GM21576 (cell line): ENCODE results near the gene IVNS1ABP.

Experiments used
- ATAC-seq: cut with Tn5 transposase; IDR thresholded peaks from one replicate; pipeline ENCODE4 v1.9.1; 2021; ENCODE audit warnings: mild to moderate bottlenecking, moderate library complexity; ENCODE audit not compliant: unreplicated experiment

Gene IVNS1ABP

DNA sequence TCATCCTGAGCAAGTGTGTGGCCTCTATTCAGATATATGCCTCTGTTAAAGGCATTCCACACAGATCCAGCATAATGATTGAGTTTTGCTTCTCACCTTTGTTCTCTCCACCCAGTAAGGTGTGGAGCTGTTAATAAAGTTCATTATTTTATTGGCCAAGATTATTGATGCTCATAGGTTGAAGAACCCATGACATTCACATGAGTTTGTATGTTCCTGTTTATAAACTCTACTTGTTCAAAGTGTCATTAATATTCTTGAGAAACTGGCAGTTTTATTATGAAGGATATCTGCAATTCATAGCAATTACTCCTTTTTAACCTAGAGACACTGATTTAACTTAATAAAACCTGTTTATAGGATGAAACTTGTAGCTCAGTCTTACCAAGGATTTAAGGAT, 22.0 kb downstream of the IVNS1ABP start:
- no peak for ATAC-seq

DNA sequence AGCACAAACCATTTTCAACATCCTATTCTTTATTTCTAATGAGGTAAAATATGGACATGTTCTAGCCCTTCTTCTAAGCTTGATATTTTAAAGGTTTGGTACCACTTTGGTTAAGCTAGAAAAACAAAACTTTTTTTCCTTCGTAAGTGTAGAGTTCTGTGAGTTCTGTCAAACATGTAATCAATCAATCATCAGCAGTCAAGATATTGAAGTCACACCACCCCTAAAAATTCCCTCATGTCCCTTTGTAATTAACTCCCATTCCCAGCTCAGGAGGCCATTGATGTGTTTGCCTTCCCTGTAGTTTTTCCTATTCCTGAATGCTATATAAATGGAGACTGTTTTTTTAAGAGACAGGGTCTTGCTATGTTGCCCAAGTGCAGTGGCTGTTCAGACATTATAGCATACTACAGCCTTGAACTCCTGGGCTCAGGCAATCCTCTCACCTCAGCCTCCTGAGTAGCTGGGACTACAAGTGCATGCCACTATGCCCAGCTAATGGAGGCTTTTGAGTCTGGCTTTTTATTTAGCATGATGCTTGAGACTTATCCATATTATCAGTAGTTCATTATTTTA, 23.0 kb downstream of the IVNS1ABP start:
- ATAC-seq, result no peak

DNA sequence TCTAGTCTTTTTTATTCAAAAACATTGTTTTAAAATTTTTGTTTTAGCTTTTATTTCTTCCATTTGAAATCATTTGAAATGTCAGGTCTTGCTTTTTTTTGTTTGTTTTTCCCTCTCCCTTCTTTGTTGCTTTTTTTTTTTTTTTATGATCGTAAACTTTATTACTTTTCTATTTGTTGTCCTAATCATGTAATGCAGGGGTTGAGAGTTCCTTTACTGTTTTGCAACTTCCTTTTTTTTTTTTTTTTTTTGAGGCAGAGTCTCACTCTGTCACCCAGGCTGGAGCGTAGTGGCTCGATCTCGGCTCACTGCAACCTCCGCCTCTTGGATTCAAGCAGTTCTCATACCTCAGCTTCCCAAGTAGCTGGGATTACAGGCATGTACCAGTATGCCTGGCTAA, 24.8 kb downstream of the IVNS1ABP start:
- ATAC-seq, result no peak

DNA sequence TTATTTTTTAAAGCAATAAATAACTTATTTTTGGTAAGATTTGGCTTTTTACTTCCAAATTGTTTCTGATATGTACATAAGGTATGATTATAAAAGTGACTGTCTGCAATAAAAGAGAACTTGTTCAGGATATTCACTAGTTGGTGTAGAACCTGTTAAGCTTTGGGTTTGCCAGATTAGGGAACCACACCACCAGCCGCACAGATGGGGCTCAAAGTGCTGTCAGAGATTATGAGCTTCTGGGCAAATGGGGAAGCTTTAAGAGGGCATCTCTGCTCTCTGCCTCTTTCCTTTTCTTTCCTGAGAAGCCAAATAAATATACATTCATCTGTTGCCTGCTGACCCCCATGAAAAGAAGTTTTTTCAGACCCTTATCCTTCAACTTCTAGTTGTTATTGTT, 25.4 kb downstream of the IVNS1ABP start:
- no peak for ATAC-seq

DNA sequence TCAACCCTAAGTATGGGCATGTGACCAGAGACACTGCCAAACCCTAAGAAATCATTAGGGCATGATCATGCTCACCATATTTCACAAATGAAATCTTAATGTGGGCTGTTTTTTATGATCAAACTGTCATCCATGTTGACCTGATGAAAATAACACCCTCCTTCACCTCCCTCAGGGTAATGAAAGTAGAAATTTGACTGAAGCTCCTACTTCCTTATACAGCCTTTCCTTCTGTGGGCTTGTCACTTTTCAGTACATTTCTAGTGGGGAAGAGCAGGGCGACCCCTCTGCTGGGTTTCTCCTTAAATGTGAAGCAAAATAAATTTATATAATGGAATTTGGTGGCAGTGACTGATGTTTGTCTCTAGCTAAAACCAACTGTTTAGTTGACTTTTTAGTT, 25.9 kb downstream of the IVNS1ABP start:
- ATAC-seq, result no peak

DNA sequence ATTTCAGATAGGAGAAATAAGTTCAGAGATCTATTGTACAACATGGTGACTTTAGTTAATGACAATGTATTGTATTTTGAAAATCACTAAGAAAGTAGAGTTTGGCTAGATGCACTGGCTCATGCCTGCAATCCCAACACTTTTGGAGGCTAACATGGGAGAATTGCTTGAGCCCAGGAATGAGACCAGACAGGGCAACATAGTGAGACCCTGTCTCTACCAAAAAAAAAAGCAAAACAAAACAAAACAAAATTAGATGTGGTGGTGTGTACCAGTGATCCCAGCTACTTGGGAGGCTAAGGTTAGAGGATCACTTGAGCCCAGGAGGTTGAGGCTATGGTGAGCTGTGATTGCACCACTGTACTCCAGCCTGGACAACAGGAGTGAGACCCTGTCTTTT, 27.2 kb downstream of the IVNS1ABP start:
- no peak for ATAC-seq

DNA sequence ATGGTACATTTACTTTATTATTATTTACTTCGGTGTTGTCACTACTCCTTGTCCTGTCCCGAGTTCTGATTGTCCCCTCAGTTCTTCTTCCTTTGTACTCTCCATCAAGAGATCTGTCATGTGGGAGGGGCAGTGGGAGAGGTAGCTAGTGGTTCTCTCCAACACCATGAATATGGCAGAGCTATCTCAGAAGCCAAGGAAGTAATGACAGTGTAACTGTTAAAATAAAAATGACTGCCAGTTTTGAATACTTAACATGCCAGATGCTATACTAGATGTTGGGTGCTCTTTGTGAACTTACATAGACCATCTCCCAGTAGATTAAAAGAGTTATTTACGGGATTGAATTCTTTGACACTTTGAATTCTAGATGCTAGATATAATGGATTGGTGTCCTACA, 28.6 kb downstream of the IVNS1ABP start:
- ATAC-seq, result no peak

DNA sequence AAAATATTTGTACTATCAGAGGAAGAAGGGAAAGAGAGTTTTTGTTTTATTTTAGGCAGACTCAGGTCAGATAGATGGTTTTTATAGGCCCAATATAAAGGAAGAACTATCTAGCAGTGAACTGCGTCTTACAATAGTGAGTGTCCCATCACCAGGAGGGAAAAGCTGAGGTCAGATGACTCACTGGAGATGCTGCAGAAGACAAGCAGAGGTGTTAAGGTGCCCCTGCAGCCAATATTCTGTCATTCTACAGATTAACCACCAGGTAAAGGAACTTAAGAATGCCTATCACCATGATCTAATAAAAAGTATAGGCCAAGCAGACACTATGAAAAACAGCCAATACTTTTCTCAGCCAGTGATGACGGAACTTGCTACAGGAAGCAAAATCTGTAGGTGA, 29.6 kb downstream of the IVNS1ABP start:
- no peak for ATAC-seq

DNA sequence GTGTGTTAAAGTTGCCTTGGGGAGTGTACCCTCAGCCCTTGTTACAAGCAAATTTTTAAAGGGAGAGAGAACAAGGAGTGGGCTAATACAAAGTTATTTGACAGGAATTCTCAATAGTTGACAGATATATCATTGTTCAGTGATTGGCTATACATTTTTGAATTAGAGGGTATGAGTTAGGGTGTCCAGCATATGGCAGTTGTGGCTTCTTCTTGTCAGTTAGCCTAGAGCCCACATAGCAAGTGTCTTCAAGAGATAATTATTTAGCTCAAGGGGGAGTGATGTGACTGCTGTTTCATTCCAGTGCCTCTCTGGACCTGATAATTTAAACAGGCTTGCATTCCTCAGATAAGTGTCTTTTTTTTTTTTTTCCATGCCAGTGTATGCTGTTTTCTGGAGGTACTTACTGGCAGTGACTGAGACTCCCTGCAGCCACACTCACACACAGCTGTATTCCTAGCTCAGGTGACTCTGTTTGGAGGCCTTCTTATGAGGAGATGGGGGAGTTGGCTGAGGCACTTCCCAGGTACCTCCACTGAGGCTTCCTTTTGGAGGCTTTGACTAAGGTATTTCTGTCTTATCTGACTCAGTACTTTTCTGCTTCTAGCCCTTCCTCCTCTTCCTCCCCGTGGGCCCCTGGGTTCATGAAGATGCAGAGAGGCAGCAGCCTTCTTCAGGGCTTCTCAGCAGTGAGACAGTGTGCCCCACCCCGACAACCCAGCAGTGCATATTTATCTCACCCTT, 32.3 kb downstream of the IVNS1ABP start:
- ATAC-seq, result no peak

DNA sequence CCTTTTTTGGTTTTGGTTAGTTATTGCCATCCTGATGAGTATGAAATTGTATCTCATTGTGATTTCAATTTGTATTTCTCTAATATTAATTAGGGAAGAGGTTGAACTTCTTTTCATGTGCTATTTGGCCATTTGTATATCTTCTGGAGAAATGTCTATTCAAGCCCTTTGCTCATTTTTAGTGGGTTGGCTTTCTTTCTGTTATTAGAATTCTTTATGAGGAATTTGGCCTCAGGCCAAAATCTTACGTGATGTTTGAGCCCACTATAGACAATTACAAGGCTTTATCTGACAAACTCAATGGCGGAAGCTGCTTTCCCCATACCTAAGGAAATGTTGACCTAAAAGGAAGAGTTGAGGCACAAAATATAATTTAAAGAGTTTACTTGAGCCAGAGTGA, 32.9 kb downstream of the IVNS1ABP start:
- ATAC-seq, result no peak

DNA sequence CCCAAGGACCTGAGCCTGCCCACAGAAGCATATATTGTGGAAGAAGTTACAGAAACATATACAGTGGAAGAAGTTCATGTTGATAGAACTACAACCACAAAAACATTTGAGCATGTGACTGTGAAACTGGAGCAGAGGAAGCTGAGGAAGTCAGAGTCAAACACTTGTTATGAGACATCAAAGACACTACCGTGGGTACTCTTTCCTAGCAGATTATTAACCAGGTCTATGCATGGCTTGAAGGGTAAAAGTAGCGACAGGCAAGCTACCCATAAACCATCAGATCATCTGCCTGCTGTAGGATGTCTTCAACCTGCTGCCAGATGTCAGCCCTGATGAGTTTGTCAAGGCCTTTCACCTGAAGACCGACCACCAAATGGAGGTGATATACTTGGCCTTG, 35.8 kb downstream of the IVNS1ABP start:
- ATAC-seq, result peak; percentile 87

DNA sequence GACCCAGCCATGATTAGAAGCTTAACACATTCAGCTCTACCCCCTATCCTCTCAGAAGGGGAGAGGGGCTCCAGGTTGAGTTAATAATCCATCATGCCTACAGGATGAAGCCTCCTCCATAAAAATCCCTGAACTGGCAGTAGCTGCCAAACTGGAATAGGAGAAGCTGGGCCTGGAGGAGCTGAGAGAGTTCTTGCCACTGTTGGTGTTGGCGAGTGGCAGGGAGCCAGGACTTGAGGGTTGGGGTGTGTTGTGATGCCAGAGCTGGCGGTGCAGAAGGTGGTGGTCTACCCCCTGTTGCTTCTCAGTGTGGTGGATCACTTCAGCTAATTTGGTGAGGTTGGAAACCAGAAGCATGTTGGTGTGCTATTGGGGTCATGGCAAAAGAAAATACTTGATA, 36.5 kb downstream of the IVNS1ABP start:
- ATAC-seq, result no peak

DNA sequence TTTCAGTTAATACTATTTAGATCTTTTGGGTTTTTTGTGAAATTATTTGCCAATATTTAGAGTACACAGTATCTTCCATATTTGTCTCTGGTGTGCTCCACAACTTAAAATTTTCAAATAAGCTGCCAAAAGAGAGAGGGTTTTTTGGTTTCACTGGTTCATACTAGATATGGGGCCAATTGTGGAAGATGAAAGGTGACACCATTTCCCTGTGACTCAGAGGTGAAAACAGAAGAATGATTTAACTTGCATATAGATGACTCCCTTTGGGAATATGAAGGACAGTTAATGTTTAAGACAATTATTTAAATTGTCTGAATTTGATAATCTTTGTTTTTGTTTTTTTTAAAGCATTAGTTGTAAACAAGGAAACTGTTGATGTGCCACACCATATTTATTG, 37.5 kb downstream of the IVNS1ABP start:
- ATAC-seq, result no peak

DNA sequence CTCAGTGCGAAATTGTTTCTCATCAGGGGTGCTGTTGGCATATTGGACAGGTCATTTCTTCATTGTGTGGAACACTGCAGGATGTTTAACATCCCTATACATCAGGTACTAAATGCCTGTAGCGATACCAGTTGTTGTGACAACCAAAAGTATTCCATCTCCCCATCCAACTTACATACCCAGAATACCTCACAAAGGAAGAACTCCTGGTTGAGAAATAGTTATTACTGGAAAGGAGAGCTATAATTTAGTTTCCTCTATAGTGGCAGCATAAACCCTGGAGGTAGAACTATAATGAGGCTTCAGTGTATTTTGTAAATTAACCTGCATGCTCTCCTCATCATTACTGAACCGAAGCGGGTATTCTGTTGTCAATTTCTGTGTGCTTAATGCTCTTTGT, 45.1 kb downstream of the IVNS1ABP start:
- no peak for ATAC-seq

DNA sequence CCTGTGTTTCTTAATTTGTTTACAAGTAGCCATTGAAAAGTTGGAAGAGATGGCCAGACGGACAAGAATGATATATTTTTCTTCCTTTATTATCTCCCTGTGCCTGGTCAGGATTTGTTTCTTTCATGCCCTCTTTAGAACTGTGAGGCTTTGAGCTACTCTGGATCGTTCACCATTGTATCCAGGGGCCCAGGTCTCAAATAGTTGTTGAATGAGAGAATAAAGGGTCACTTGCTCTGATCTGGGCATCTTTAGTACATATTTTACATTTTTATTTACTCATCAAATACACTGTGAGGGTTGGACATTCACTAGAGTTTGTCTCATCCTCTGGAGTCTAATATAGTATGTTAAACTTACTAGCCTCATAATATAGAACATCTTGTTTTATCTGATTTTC, 48.7 kb downstream of the IVNS1ABP start:
- ATAC-seq, result no peak

DNA sequence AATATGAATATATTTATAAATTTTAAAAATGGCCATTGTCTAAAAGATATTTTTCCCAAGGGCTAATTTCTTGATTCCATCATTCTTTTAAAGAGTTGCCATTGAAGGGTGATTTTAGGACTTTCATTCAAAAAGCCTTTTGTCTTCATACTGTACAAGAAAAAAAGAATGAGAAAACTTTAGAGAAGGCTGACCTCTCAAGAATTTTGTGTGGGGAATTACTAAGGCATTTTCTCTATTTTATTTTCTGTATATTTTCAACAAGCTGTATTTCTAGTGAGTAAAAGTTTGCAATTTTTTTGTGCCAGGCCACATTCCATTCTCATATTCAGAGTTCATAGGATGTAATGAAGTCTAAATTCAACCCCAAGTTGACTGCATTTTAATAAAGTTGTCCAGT, 49.3 kb downstream of the IVNS1ABP start:
- ATAC-seq, result no peak

DNA sequence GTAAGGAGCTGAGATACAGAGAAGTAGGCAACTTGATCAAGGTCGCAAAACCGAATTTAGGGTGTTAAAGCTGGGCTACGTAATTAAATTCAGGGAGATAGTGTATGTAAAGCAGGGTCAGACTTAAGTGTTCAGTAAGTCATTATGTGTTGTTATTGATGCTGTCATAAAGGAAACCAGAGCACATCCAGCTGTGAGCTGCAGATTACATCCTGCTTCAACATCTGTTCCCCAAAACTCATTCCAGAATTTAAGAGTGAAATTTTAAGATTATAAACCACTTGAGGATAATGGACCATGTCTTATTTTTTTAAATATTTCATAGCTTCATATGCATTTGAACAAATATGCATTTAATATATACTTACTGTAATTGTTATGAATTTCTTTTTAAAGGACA, 49.7 kb downstream of the IVNS1ABP start:
- no peak for ATAC-seq

DNA sequence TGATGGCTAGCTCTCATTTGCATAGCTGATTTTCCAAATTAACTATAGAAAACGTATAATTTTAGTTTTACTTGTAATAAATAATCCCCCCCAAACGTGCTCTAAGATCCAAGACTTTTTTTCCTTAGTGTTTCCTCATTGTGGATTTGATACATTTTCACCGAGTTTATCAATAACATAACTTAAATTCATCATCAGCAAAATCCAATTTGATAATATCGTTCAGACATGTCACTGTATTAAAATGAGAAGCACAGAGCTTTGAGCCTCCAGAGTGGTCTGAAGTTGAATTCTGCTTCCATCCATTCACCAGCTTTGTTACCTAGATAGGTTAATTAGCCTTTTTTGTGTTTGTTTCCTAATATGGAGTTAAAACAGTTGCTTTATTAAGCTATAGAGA, 51.7 kb downstream of the IVNS1ABP start:
- ATAC-seq, result no peak

DNA sequence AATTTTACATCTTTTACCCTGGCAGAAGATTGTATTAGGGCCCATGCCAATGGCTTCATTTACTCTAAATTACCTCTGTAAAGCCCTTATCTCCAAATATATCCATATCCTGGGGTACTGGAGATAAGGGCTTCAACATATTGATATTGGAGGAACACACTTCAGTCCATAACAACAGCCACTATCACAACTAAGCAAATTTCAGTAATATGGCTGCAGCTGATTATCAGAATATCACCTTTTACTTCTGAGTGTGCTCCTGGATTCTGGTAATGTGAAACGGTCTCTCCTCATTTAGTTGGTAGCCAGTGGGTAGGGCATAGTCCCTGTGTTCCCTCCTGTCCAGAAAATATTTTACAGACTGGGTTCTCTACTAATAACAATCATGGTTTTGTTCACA, 53.3 kb downstream of the IVNS1ABP start:
- ATAC-seq, result no peak

DNA sequence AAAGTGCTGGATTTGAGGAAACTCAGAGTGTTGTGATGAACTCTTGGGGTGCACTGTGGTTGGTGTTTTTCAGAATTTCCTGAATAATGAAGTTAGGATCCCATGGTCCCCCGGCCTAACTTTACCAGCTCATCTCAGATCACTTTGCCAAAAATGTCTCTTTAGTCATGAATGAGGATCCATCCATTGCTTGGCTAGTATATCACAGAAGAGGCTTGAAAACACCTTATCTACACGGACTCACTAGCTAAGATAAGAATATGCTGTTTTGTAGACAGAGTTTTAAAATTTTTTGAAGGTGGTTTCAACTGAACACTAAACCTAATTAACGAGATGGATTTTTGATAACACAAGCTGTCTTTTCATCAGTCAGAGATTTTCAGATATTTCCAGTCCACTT, 53.8 kb downstream of the IVNS1ABP start:
- ATAC-seq, result no peak

DNA sequence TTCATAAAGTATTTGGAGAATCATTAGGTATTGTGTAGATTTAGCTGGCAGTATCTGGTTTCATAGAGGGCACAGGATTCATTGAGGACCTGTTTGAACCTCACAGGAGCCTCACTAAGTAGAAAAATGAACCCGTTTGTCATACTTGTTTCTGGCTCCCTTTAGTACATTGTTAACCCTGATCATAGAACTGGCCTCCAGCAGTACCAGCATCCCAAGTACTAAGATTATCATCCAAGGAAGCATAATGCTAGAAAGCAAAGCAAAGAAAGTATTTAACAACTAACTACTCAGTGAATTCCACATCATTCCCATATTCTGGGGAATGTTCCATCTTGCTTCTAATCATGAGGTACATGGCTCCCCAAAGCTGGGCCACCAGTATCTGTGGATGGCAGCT, 54.9 kb downstream of the IVNS1ABP start:
- ATAC-seq, result no peak

DNA sequence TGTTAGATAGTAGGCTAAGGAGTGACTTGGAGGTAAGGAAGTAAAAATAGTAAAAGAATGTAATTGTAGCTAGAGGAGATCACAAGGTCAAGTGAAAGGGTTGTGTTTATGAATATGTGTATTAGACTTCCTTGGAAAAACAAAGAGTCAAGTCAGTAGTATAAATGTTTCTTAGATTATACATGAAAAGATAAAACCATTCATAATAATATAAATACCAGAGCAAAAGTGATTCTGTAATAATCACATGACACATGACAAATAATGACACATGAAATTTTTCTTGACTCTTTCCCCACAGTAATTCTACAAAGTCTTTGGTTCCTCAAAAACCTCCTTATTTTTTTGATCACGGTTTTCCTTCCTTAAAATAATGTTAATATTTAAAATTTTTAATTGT, 56.4 kb downstream of the IVNS1ABP start:
- no peak for ATAC-seq

DNA sequence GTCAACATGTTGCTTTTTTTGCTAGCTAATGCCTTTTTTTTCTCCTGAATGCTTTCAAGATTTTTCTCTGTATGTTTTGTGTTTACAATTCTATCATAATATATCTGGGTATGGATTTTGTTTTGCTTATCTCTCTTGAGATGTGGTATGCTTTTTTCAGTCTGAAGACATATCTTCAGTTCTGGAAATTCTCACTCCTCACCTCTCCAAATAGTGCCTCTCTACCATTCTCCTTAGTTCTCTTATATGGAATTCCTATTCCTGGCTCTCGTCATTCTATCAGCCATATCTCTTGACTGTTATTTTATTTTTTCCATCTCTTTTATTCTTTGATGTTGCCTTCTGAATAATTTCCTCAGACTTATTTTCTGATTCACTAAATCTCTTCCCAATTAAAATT, 58.4 kb downstream of the IVNS1ABP start:
- no peak for ATAC-seq
